Endometrial microvascular endothelial cells (primary cell): ENCODE results near the gene PRDM7. TPM values are rescaled to one million over a fixed set of nuclear protein-coding genes. Genes with fewer than 3 reads are reported as not detected.
"Not testable (repeated sequence)": the region's sequence is repeated elsewhere in the genome, so short reads cannot be mapped to it uniquely, and the experiment has no call there.

ENCODE experiments used
- in situ Hi-C: cut with HindIII; loops from 2 replicates; pipeline ENCODE4 v1.10.0; 2017; ENCODE audit warnings: low sequenced_read_pairs, low pct_unique_long_range_greater_than_20kb; ENCODE audit errors: inconsistent ontology term
- total RNA-seq: library from RNA; depleted of rRNA; stranded (reverse); fragments of >200 nt; gene quantifications from one replicate; pipeline ENCODE4 v1.2.3, GENCODE V29; 2015; ENCODE audit errors: inconsistent ontology term

Gene PRDM7
- total RNA-seq: not detected

DNA sequence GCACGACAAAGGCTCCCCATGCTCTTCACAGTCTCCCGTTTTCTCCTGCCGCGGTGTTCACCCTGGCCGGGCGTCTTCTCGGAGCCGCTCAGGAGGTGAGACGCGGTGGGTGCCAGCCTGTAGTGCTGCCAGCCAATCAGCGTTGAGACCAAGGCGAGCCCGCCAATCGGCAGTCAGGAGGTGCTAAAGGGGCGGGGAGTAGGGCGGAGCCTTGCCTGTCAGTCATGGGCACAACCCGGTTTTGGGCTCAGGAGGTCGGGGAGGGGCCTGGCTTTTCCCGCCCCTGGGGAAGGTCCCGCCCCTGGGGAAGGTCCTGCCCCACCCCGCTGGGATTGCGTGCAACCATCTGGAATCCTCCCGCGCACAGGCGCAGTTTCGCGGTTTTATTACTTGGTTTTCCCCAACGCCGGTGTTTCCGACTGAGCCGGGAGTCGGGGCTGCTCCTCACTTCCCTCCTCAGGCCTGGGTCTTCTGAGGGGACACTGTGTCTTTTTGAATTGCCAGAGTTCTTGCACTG is at the start of gene PRDM7:
Gene PRDM7 (minus strand): TSS at position 92 of the 517 bp plus-strand sequence. CDS start 1,421 bp downstream, outside the sequence.
- in situ Hi-C loops: no loop called here

DNA sequence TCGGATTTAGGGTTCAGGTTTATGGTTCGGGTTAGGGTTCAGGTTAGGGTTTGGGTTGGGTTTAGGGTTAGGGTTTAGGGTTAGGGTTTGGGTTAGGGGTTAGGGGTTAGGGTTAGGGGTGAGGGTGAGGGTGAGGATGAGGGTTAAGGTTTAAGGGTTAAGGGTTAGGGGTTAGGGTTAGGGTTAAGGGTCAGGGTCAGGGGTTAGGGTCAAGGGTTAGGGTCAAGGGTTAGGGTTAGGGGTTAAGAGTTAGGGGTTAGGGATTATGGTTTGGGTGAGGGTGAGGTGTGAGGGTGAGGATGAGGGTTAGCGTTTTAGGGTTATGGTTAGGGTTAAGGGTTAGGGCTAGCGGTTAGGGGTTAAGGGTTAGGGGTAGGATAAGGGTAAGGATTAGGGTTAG is 44.7 kb upstream of the PRDM7 start:
- in situ Hi-C loops: not testable (repeated sequence)

DNA sequence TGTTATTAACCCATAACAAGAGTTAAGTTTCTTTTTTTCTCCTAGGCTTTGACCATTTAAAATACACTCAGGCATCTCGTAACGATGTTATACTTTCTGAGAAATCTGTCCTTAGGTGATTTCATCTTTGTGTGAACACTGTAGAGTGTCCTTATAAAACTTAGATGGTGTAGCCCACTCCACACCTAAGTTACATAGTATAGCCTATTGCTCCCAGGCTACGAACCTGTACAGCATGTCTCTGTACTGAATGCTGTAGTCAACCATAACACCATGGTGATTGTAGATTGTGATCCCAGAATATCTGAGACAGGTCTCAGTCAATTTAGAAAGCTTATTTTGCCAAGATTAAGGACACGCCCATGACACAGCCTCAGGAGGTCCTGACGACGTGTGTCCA is 30.5 kb upstream of the PRDM7 start:
- in situ Hi-C loops: not testable (repeated sequence)

DNA sequence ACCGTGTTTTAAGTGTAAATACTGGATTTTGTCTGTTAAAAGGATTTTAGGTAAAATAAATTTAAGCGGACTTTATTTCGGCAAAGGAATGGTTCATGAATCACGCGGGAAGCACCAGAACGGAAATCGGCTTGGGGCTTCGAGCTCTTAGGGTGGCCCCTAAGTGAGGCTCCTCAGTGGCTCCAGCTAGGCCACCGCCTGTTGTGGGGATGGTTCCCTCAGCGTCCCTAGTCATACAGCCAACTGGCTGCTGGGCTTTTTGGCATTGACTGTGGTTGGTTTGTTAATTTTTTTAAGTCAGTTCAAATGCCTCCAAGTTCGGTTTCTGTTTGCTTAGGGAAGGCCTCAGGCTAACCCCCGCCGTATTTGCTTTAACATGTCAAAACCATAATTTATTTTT is 29.9 kb upstream of the PRDM7 start:
- in situ Hi-C loops: not testable (repeated sequence)

DNA sequence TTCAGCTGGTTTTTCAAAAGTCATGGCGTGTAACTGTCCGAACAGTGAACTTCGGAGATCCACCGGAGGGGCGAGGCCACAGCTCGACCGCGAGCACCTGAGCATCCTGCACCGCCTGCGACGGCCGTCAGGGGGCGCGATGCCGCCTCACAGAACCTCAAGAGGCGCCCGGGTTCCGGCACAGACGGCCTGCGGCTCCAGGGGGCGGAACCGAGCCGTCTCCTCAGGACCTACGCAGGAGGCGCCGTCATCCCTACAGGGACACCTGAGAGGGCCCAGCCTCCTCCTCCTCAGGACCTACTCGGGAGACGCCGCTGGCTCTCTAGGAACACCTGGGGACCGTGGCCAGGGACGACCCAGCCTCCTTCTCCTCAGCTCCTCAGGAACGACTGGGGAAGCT is 29.1 kb upstream of the PRDM7 start:
- in situ Hi-C loops: not testable (repeated sequence)

DNA sequence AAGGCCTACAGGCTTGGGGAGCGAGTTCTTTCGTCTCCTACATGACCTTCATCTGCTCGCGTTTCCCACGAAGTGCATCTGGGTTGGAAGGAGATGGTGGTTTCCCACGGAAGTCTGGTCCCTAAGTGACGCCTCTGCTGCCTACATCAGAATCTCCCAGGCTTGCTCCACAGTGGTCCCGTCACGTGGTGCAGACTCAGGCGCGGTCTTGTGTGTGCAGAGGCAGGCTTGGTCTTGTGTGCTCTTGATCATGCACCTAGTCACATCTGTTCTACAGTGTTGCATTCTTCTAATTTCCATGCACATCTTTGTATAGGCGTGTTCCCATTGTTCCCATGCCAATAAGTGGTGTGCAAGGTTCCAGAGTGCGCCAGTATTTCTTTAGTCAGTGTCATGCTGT is 27.6 kb upstream of the PRDM7 start:
- in situ Hi-C loops: not testable (repeated sequence)

DNA sequence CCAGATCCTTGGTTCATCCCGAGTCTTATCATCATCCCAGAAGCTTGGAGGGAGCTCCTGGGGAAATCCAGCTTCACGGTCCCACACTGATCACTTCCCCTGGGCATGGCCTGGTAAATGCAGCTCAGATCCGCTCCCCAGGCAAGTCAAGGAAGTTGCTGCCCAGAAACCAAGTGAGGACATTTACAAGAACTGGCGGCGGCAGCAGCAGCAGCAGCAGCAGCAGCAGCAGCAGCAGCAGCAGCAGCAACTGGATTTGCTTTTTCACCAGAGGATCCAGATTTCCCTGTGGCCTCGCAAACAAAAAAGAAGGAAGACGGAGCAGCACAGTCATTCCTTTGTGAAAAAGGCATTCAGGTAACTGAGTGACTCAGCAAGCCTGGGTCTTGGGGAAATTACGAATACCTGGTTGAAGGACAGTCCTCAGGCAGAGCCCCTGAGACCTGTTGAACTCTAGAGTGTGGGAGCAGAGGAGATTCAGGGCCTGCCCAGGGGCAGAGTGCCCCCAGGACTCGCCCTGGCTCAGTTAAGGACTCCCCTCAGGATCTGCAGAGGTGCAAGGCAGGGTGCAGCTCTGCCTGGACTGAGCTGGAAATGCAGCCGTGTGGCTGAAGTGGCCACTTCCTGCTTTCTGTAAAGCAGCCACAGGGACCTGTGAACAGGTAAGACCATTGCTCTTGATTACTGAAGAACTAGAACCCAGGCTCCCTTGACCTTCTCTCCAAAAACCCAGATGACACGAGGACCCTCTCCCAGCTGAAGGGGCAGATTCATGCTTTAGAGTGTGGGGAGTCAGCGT is 25.2 kb upstream of the PRDM7 start:
- in situ Hi-C loops: not testable (repeated sequence)

DNA sequence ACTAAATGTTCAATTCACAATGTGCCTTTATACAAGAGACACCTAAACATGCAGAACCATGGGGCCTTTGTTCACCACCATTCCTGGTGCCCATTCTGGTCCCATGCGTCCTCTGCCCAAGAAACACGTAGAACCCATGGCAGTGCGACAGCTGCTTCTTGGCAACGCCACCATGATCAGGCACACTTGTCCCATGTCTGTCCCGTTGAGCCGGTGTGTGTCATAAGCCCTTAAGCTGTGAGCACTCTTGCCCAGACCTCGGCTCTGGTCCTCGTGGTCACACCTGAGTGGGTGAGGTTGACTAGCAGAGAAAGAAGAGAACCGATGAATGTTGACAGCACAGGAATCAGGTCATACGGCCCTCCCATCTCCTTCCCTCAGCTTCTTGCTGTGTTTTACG is 24.2 kb upstream of the PRDM7 start:
- in situ Hi-C loops: not testable (repeated sequence)

DNA sequence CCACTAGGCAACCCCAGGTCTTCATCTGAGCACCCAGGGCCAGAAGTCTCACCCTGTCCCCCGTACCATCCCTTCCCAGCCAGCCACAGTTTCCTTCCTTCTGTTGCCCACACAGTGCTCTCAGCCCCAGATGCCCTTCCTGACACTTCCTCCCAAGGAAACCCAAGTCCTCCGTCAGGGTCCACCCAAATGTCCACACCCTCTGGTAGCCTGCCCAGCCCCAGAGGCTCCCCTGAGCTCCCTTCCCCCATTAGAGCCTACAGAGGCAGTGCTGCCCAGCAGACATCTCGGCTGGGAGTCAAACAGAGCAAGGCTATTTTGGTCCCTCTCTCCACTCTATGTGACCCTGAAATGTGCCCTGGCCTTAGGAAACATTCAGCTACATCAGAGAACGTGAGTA is 23.7 kb upstream of the PRDM7 start:
- in situ Hi-C loops: not testable (repeated sequence)

DNA sequence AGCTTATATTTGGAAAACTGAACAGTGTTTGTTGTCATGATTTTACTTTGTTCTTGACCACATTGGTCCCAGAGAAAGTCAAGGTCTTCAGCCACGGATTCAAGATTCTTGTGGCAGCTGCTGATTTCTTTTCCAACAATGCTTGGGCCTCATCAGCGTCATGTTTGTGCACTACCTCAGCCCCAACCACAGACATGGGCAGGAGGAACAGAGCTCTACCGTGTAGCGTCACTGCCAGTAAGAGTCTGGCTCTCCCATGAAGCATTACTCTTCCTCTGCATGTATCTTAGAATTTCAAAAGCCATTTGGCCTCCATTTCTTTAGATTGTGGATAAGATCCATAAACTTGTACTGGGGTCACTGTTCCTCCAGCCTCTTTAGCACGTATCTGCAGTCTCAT is 23.1 kb upstream of the PRDM7 start:
- in situ Hi-C loops: not testable (repeated sequence)

DNA sequence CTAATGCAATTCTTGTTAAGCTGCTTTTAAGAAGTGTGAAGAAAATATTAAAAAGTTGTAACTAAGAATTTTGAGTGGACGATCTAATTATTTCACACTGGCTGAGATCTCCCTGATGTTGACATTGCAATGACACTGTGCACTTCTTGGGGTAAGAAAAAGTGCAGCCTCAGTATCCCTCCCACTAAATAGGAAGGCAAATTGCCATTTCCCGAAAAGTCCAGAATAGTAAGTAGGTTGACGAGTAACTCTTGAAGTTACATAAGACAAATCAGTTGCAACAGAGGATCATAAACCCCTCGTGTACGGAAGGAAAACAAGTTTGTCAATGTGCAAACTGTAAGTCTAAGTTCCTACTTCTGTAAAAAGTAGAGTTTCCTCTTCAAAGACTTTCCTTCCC is 21.8 kb upstream of the PRDM7 start:
- in situ Hi-C loops: not testable (repeated sequence)

DNA sequence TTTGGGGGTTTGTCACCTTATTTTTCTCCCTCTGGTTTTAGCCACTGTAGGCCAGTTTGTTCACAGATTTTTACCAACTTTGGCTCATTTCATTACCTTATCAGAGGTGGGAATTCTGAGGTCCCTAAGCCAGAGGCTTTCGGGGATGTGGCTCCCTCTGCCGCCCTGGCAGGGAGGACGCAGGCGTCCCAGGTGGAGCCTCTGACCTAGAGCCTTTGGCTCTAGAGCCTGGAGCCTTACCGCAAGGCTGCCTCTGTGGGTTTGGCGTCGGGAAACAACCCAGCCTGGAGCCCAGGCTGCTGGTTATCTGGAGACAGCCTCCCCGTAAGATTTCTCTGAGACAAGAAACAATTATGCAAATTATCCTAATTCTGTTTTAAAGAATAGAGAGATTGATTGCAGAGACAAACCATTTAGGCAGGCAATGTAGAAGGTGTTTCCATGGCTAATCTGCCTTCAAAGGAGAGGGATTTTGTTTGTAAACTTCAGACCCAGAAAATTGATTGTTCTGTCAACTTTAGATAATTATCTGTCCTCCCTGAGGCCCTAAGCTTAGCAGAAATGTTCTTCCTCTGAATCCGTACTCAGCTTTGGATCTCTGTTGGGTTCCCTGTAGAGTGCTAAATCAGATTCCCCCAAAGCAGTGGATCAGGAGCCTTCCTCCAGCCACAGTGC is 20.0 kb upstream of the PRDM7 start:
- in situ Hi-C loops: not testable (repeated sequence)

DNA sequence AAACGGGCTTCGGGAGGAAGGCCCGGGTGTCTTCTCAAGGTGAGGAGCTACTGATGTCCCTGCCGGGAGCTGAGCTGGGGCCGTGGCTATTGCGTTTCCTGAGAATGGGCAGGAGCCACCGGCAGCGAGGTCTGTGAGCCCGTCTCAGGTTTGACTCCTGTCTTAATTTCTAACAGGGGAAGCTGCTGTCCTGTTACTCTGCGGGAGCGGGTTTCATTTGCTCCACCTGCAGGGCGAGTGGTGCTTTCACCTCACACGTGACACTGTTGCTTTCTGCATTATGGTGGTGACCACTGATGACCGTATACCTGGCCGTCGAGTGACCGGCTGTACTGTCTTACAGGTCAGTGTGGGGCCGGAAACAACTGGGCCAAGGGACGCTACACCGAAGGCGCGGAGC is 17.7 kb upstream of the PRDM7 start:
- in situ Hi-C loops: not testable (repeated sequence)

DNA sequence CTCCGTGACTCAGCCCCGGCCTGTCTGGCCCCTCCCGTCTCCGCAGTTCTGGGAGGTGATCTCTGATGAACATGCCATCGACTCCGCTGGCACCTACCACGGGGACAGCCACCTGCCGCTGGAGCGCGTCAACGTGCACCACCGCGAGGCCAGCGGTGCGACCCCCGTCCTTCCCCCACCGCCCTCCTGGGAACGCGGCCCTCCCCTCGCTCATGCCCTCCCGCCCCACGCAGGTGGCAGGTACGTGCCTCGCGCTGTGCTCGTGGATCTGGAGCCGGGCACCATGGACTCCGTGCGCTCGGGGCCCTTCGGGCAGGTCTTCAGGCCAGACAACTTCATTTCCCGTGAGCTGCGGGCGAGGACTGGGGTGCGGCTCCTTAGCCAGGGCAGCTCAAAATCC is 17.2 kb upstream of the PRDM7 start:
- in situ Hi-C loops: not testable (repeated sequence)

DNA sequence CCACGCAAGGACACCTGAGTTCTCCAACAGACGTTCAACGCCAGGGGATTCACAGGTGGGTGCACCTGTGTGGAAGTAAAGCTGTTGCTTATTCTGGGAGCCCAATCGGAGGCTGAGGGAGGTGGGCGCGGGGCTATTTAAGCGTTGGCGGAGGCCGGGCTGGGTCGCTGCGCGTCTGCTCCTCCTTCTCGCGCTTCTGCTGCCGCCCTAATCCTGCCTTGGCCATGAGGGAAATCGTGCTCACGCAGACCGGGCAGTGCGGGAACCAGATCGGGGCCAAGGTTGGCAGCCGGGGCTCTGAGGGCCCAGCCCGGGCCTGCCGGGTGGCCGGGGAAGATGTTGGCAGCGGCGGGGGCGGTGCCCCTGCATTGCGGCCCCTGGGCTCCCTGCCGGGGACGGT is 16.7 kb upstream of the PRDM7 start:
- in situ Hi-C loops: not testable (repeated sequence)

DNA sequence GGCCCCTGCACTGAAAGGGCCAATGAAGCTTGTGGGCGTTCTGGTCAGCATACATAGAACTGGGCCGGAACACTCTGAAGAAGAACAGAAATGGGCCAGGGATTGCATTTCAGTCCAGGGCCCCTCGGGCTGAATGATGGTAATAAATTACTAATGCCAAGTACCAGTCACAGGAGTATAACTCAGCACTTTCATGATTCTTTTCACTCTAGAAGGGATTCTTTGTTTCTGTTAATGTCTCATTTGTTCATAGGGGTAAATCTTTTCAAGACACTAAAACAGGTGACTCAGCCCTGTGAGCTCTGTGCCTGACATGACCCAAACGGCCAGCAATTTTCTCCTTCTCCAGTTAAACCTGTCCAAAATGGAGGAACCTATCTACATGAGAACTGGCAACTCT is 15.7 kb upstream of the PRDM7 start:
- in situ Hi-C loops: not testable (repeated sequence)

DNA sequence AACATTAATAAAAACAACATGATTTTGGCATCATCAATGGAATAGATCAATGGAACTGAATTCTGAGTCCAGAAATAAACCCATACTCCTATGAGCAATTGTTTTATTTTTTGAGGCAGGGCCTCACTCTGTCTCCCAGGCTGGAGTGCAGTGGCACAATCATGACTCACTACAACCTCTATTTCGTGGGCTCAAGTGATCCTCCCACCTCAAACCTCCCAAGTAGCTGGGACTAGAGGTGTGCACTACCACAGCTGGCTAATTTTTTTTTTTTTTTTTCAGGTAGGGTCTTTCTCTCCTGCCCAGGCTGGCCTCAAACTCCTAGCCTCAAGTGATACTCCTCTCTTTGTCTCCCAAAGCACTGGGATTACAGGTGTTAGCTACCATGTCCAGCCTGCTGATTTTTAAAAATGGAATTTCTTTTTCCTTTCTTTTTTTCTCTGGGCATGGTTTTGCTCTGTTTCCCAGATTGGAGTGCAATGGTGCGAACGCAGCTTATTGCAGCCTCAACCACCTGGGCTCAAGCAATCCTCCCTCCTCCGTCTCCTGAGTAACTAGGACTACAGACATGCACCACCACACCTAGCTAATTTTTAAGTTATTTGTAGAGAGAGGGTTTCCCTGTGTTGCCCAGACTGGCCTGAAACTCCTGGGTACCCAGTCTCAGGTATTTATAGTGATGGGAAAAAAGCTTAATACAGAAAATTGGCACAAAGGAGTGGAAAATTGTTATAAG is 7.3 kb upstream of the PRDM7 start:
- in situ Hi-C loops: no loop called here

DNA sequence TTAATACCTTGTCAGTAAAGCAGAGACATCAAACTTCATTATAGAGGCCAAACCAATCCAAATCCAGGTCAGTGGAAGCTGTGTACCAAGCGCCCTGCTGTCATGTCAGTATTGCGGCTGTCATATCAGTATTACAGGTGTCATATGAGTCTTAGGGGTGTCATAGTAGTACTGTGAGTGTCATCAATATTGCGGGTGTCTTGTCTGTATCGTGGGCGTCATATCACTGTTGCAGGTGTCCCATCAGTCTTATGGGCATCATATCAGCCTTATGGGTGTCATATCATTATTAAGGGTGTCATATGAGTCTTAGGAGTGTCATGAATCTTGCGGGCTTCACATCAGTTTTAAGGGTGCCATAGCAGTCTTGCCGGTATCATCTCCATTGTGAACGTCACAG is 6.0 kb upstream of the PRDM7 start:
- in situ Hi-C loops: no loop called here

DNA sequence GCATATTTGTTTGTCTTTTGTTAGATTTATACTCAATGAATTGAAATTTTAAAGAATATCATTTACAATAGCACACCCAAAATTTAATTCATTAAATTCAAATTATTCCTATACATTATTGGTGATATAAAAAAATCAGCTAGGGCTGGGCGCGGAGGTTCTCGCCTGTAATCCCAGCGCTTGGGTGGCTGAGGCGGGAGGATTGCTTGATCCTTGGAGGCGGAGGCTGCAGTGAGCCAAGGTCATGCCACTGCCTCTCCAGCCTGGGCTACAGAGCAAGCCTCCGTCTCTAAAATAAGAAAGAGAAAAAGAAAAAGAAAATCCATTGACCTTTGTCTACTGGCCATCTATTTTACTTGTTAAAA is 4.5 kb upstream of the PRDM7 start:
- in situ Hi-C loops: no loop called here

DNA sequence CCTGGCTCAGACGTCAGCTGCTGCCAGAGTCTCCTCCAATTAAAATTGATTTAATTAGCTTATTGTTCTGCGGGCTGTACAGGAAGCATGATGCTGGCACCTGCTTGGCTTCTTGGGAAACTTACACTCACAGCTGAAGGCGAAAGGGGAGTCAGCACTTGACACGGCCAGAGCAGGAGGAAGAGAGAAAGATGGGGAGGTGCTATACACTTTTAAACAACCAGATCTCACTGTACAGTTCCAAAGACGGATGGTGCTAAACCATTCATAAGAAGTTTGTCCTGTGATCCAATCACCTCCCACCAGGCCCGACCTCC is 1.4 kb upstream of the PRDM7 start:
- in situ Hi-C loops: no loop called here
